Colonic mucosa (tissue), 4 donors: ENCODE results near the gene NCR3LG1. TPM values are rescaled to one million over a fixed set of nuclear protein-coding genes. Genes with fewer than 3 reads are reported as not detected.

Experiments
- DNase-seq: peaks from one replicate; pipeline ENCODE4 v3.0.0-alpha.2; 2020
- H3K27ac ChIP-seq: fragments of 200-600 bp; one replicate; pipeline ENCODE4 v1.8.0; 2021
- H3K27me3 ChIP-seq: fragments of 200-600 bp; one replicate; pipeline ENCODE4 v1.8.0; 2021
- H3K36me3 ChIP-seq: fragments of 200-600 bp; one replicate; pipeline ENCODE4 v1.8.0; 2021
- H3K4me1 ChIP-seq: fragments of 200-600 bp; one replicate; pipeline ENCODE4 v1.8.0; 2021; ENCODE audit warnings: mild to moderate bottlenecking
- H3K4me3 ChIP-seq: fragments of 200-600 bp; one replicate; pipeline ENCODE4 v1.8.0; 2021
- H3K9ac ChIP-seq, 2 donors: one replicate each; pipeline ENCODE4 v1.7.0; 2013; ENCODE audit warnings: control low read depth in 2 of 2, low read depth in 2 of 2, low read length in 2 of 2
- H3K9me3 ChIP-seq: fragments of 200-600 bp; one replicate; pipeline ENCODE4 v1.8.0; 2021
- CTCF ChIP-seq: fragments of 200-600 bp; IDR thresholded peaks from one replicate; pipeline ENCODE4 v1.8.0; 2022; ENCODE audit warnings: antibody characterized with exemption, mild to moderate bottlenecking
- intact Hi-C: fragments of 100-400 bp; cut with DNase I; formaldehyde crosslinking; loops from one replicate; pipeline ENCODE4 v1.14.1; 2022
- total RNA-seq, 2 donors: library from RNA; stranded (reverse); fragmentation: NEBNext Ultra II Directional in 1 of 2; extraction: Animal tissue kit (Norgen Biotek cat#: 25700) in 1 of 2; gene quantifications; one replicate each; pipeline ENCODE4 v1.2.1, GENCODE V29; 2021
- donor health status: healthy.
- donor health status: DM: no; HTN: no; CAD: no.
- donor health status: DM: no; HTN: no; CAD: no.

NCR3LG1 gene
- total RNA-seq, 2 donors from 2014 or later: 9.3 to 11.3 TPM

GRCh38 chr11:17354601-17354991 lies 3.0 kb downstream of the NCR3LG1 start:
- intact Hi-C loops: loop anchor here (5.0 kb wide), 1 partner anchor 77 kb away; the partner anchor contains the start of gene NUCB2
- Histone ChIP-seq H3K4me3 (no peak overlapping the region), H3K4me1 (no peaks in the 10 kb centered on the region), H3K27me3 (no peaks in the 10 kb centered on the region), H3K27ac (no peak overlapping the region), H3K9ac (no peak overlapping the region), H3K36me3 (no peaks in the 10 kb centered on the region), H3K9me3 (no peaks in the 10 kb centered on the region)
- peak; percentile 62 for TF ChIP-seq CTCF
- DNase-seq: peak; percentile 91

GRCh38 chr11:17366495-17366894 lies 14.9 kb downstream of the NCR3LG1 start:
- H3K27ac ChIP-seq: no peak overlapping the region
- no peak for DNase-seq
- H3K36me3 ChIP-seq: peaks cover 5% of the 10 kb centered on the region
- H3K27me3 ChIP-seq: no peaks in the 10 kb centered on the region
- no peak overlapping the region for H3K4me3 ChIP-seq
- intact Hi-C loops: no loop called here
- peaks cover 7% of the 10 kb centered on the region for H3K9me3 ChIP-seq
- no peak overlapping the region for H3K9ac ChIP-seq
- no peaks in the 10 kb centered on the region for H3K4me1 ChIP-seq
- no peak for TF ChIP-seq CTCF

GRCh38 chr11:17368551-17368950 lies 17.0 kb downstream of the NCR3LG1 start:
- intact Hi-C loops: no loop called here
- Histone ChIP-seq H3K4me3 (no peak overlapping the region), H3K27me3 (no peaks in the 10 kb centered on the region), H3K9ac (no peak overlapping the region), H3K27ac (no peak overlapping the region), H3K4me1 (no peaks in the 10 kb centered on the region), H3K36me3 (peaks cover 16% of the 10 kb centered on the region), H3K9me3 (peaks cover 7% of the 10 kb centered on the region)
- no peak for DNase-seq
- no peak for TF ChIP-seq CTCF

GRCh38 chr11:17369094-17369493 lies 17.5 kb downstream of the NCR3LG1 start:
- no peak overlapping the region for H3K4me3 ChIP-seq
- H3K9me3 ChIP-seq: peaks cover 7% of the 10 kb centered on the region
- intact Hi-C loops: no loop called here
- H3K9ac ChIP-seq: no peak overlapping the region
- DNase-seq: no peak
- no peak overlapping the region for H3K27ac ChIP-seq
- H3K27me3 ChIP-seq: no peaks in the 10 kb centered on the region
- TF ChIP-seq CTCF: no peak
- no peaks in the 10 kb centered on the region for H3K4me1 ChIP-seq
- H3K36me3 ChIP-seq: peaks cover 16% of the 10 kb centered on the region

- Histone ChIP-seq H3K9ac (no peak overlapping the region), H3K4me3 (no peak overlapping the region), H3K9me3 (peaks cover 7% of the 10 kb centered on the region), H3K36me3 (peaks cover 16% of the 10 kb centered on the region), H3K27me3 (no peaks in the 10 kb centered on the region), H3K27ac (no peak overlapping the region), H3K4me1 (no peaks in the 10 kb centered on the region)
- no peak for TF ChIP-seq CTCF
- DNase-seq: no peak
- intact Hi-C loops: no loop called here
Observed at GRCh38 chr11:17369684-17370243, 18.2 kb downstream of the NCR3LG1 start.
